WI38 (cell line): ENCODE measurements around the gene APH1A.

Experiments used
- H3K4me3 ChIP-seq: 2 replicates; pipeline ENCODE4 v1.5.1; 2011; ENCODE audit warnings: low read depth, mild to moderate bottlenecking, control low read depth, low read length
- CTCF ChIP-seq: IDR thresholded peaks from 2 replicates; pipeline ENCODE4 v1.5.1; 2012; ENCODE audit warnings: low read depth, mild to moderate bottlenecking, control low read depth, low read length

APH1A gene

GRCh38 chr1:150259217-150259616 is 9.6 kb downstream of the APH1A start:
- H3K4me3 ChIP-seq: no peak overlapping the region
- TF ChIP-seq CTCF: no peak

GRCh38 chr1:150257624-150258585 is 10.9 kb downstream of the APH1A start, which contains the start of gene CA14:
Gene CA14 (plus strand): TSS chr1:150257774. CDS start chr1:150258129, 355 bp downstream.
- no peak for TF ChIP-seq CTCF
- H3K4me3 ChIP-seq: no peak within 1 kb of the TSS

GRCh38 chr1:150256554-150257341 is 12.1 kb downstream of the APH1A start:
- no peak overlapping the region for H3K4me3 ChIP-seq
- no peak for TF ChIP-seq CTCF

GRCh38 chr1:150256198-150256553 is 12.6 kb downstream of the APH1A start:
- H3K4me3 ChIP-seq: no peak overlapping the region
- TF ChIP-seq CTCF: no peak

GRCh38 chr1:150249936-150250335 is 18.9 kb downstream of the APH1A start:
- TF ChIP-seq CTCF: no peak

GRCh38 chr1:150243003-150243402 is 25.8 kb downstream of the APH1A start:
- no peak for TF ChIP-seq CTCF
- no peak overlapping the region for H3K4me3 ChIP-seq

More at GRCh38 chr1:150249936-150250335, 18.9 kb downstream of the APH1A start:
- H3K4me3 ChIP-seq: no peak overlapping the region
